IPS-18a (cell line): ENCODE results near the gene N4BP2L1.

ENCODE experiments used
- H3K27ac ChIP-seq: one replicate; pipeline ENCODE4 v1.5.1; 2013; ENCODE audit warnings: low read length
- H3K27me3 ChIP-seq: one replicate; pipeline ENCODE4 v1.6.1; 2013; ENCODE audit warnings: mild to moderate bottlenecking, low read length; ENCODE audit not compliant: control insufficient read depth, insufficient read depth
- H3K36me3 ChIP-seq: one replicate; pipeline ENCODE4 v1.6.1; 2013; ENCODE audit warnings: low read depth, low read length; ENCODE audit not compliant: control insufficient read depth
- H3K4me1 ChIP-seq: one replicate; pipeline ENCODE4 v1.6.1; 2013; ENCODE audit warnings: low read depth, low read length; ENCODE audit not compliant: control insufficient read depth
- H3K4me3 ChIP-seq: one replicate; pipeline ENCODE4 v1.5.1; 2013; ENCODE audit warnings: low read length
- H3K9ac ChIP-seq: one replicate; pipeline ENCODE4 v1.6.1; 2013; ENCODE audit warnings: mild to moderate bottlenecking, low read length, moderate library complexity
- H3K9me3 ChIP-seq: one replicate; pipeline ENCODE4 v1.6.1; 2013; ENCODE audit warnings: low read depth, low read length; ENCODE audit not compliant: control insufficient read depth

N4BP2L1 gene

GRCh38 chr13:32427852-32428580, at the start of gene N4BP2L1:
Gene N4BP2L1, minus strand, starts transcription at chr13:32428130. Its CDS starts 48 bp downstream, at chr13:32428082.
- Histone ChIP-seq H3K27me3 (peaks cover 25% of the 10 kb centered on the region), H3K4me3 (peak within 1 kb of the TSS; percentile 78), H3K27ac (no peak within 1 kb of the TSS), H3K36me3 (no peaks in the 10 kb centered on the region), H3K4me1 (peaks cover 3% of the 10 kb centered on the region), H3K9ac (peak within 1 kb of the TSS; percentile 32), H3K9me3 (no peaks in the 10 kb centered on the region)

- Histone ChIP-seq H3K9me3 (no peaks in the 10 kb centered on the region), H3K4me3 (no peak overlapping the region), H3K4me1 (no peaks in the 10 kb centered on the region), H3K27ac (no peak overlapping the region), H3K36me3 (no peaks in the 10 kb centered on the region), H3K27me3 (no peaks in the 10 kb centered on the region), H3K9ac (no peak overlapping the region)
These were observed 49.0 kb upstream of the N4BP2L1 start for GRCh38 chr13:32476892-32477291.

- Histone ChIP-seq H3K27me3 (no peaks in the 10 kb centered on the region), H3K9ac (no peak overlapping the region), H3K9me3 (no peaks in the 10 kb centered on the region), H3K4me1 (no peaks in the 10 kb centered on the region), H3K27ac (no peak overlapping the region), H3K4me3 (no peak overlapping the region), H3K36me3 (no peaks in the 10 kb centered on the region)
These were observed 48.2 kb upstream of the N4BP2L1 start for GRCh38 chr13:32476021-32476731.

GRCh38 chr13:32474999-32475792, 47.3 kb upstream of the N4BP2L1 start:
- Histone ChIP-seq H3K27me3 (no peaks in the 10 kb centered on the region), H3K4me1 (no peaks in the 10 kb centered on the region), H3K9me3 (no peaks in the 10 kb centered on the region), H3K9ac (no peak overlapping the region), H3K36me3 (no peaks in the 10 kb centered on the region), H3K27ac (no peak overlapping the region), H3K4me3 (no peak overlapping the region)

GRCh38 chr13:32473650-32474049, 45.7 kb upstream of the N4BP2L1 start:
- no peak overlapping the region for H3K9ac ChIP-seq
- no peaks in the 10 kb centered on the region for H3K27me3 ChIP-seq
- H3K9me3 ChIP-seq: no peaks in the 10 kb centered on the region
- no peaks in the 10 kb centered on the region for H3K36me3 ChIP-seq
- no peak overlapping the region for H3K4me3 ChIP-seq
- no peak overlapping the region for H3K27ac ChIP-seq
- H3K4me1 ChIP-seq: no peaks in the 10 kb centered on the region

- Histone ChIP-seq H3K27me3 (no peaks in the 10 kb centered on the region), H3K36me3 (no peaks in the 10 kb centered on the region), H3K9me3 (no peaks in the 10 kb centered on the region), H3K4me1 (no peaks in the 10 kb centered on the region), H3K9ac (no peak overlapping the region), H3K27ac (no peak overlapping the region), H3K4me3 (no peak overlapping the region)
These were observed 44.3 kb upstream of the N4BP2L1 start for GRCh38 chr13:32472194-32472621.

- H3K9ac ChIP-seq: no peak overlapping the region
- no peaks in the 10 kb centered on the region for H3K4me1 ChIP-seq
- no peak overlapping the region for H3K27ac ChIP-seq
- H3K27me3 ChIP-seq: no peaks in the 10 kb centered on the region
- H3K36me3 ChIP-seq: no peaks in the 10 kb centered on the region
- H3K9me3 ChIP-seq: no peaks in the 10 kb centered on the region
- H3K4me3 ChIP-seq: no peak overlapping the region
These were observed 43.4 kb upstream of the N4BP2L1 start for GRCh38 chr13:32471187-32471922.

- Histone ChIP-seq H3K36me3 (no peaks in the 10 kb centered on the region), H3K27ac (no peak overlapping the region), H3K9me3 (no peaks in the 10 kb centered on the region), H3K4me1 (no peaks in the 10 kb centered on the region), H3K4me3 (no peak overlapping the region), H3K27me3 (no peaks in the 10 kb centered on the region), H3K9ac (no peak overlapping the region)
These were observed 40.7 kb upstream of the N4BP2L1 start for GRCh38 chr13:32468502-32469142.

GRCh38 chr13:32456591-32456990, 28.7 kb upstream of the N4BP2L1 start:
- H3K27ac ChIP-seq: no peak overlapping the region
- H3K9me3 ChIP-seq: peaks cover 3% of the 10 kb centered on the region
- no peaks in the 10 kb centered on the region for H3K36me3 ChIP-seq

GRCh38 chr13:32455594-32455903, 27.6 kb upstream of the N4BP2L1 start:
- Histone ChIP-seq H3K27ac (no peak overlapping the region), H3K27me3 (no peaks in the 10 kb centered on the region), H3K36me3 (no peaks in the 10 kb centered on the region), H3K9ac (no peak overlapping the region), H3K4me1 (no peaks in the 10 kb centered on the region), H3K9me3 (peaks cover 3% of the 10 kb centered on the region), H3K4me3 (no peak overlapping the region)

More at GRCh38 chr13:32456591-32456990, 28.7 kb upstream of the N4BP2L1 start:
- Histone ChIP-seq H3K4me3 (no peak overlapping the region), H3K4me1 (no peaks in the 10 kb centered on the region), H3K27me3 (no peaks in the 10 kb centered on the region), H3K9ac (no peak overlapping the region)
